CD4-positive, alpha-beta T cell treated with Interleukin-1 beta for 1 hour (primary cell): ENCODE data around the gene GORASP1.

ENCODE experiments used
- DNase-seq, 2 donors: peaks; one replicate each; pipeline ENCODE4 v3.0.0-alpha.2; 2020 to 2022

Gene GORASP1

GRCh38 chr3:39107388-39108199, at the start of gene GORASP1, which contains the start of gene TTC21A:
Gene GORASP1 (minus strand): TSS chr3:39107627. CDS start chr3:39107541, 86 bp downstream.
Gene TTC21A (plus strand): TSS chr3:39107680. CDS start chr3:39107838, 158 bp downstream.
- DNase-seq: peak; percentile 75 to 85

GRCh38 chr3:39156421-39156820, 49.0 kb upstream of the GORASP1 start:
- DNase-seq: no peak

GRCh38 chr3:39154280-39155021, 47.0 kb upstream of the GORASP1 start:
- no peak for DNase-seq

GRCh38 chr3:39153977-39154279, 46.5 kb upstream of the GORASP1 start:
- no peak for DNase-seq

GRCh38 chr3:39150803-39151631, 43.6 kb upstream of the GORASP1 start:
- peak in 1 of 2 donors; percentile 55 for DNase-seq

- no peak for DNase-seq
Observed at GRCh38 chr3:39150148-39150802, 42.8 kb upstream of the GORASP1 start.

GRCh38 chr3:39149498-39150147, 42.2 kb upstream of the GORASP1 start:
- no peak for DNase-seq

GRCh38 chr3:39149059-39149455, 41.6 kb upstream of the GORASP1 start:
- no peak for DNase-seq

GRCh38 chr3:39148435-39149058, 41.1 kb upstream of the GORASP1 start:
- no peak for DNase-seq

- DNase-seq: peak; percentile 53 to 60
Observed at GRCh38 chr3:39147711-39148434, 40.4 kb upstream of the GORASP1 start.

GRCh38 chr3:39146611-39147591, 39.5 kb upstream of the GORASP1 start:
- peak; percentile 63 to 81 for DNase-seq

- DNase-seq: peak in 1 of 2 donors; percentile 56
Observed at GRCh38 chr3:39146083-39146501, 38.7 kb upstream of the GORASP1 start.

GRCh38 chr3:39144748-39145380, 37.4 kb upstream of the GORASP1 start:
- no peak for DNase-seq

GRCh38 chr3:39144095-39144747, 36.8 kb upstream of the GORASP1 start:
- no peak for DNase-seq

GRCh38 chr3:39143051-39143885, 35.8 kb upstream of the GORASP1 start:
- DNase-seq: no peak

- DNase-seq: no peak
Observed at GRCh38 chr3:39142067-39142466, 34.6 kb upstream of the GORASP1 start.

- peak in 1 of 2 donors; percentile 61 for DNase-seq
Observed at GRCh38 chr3:39141171-39141995, 34.0 kb upstream of the GORASP1 start.
